H9 (cell line): ENCODE measurements around the gene TACR1. TPM values are rescaled to one million over a fixed set of nuclear protein-coding genes. Genes with fewer than 3 reads are reported as not detected.

ENCODE experiments used
- DNase-seq: peaks from one replicate; pipeline ENCODE4 v3.0.0-alpha.2; 2017
- H2AFZ ChIP-seq: one replicate; pipeline ENCODE4 v1.6.1; 2013; ENCODE audit warnings: mild to moderate bottlenecking, low read length, control low read depth, moderate library complexity
- H2AK5ac ChIP-seq: 2 replicates; pipeline ENCODE4 v1.6.1; 2013; ENCODE audit warnings: low read length, control low read depth, mixed read lengths; ENCODE audit not compliant: insufficient read length
- H2BK120ac ChIP-seq: one replicate; pipeline ENCODE4 v1.6.1; 2013; ENCODE audit warnings: low read depth, mild to moderate bottlenecking, low read length, control low read depth, inconsistent platforms; ENCODE audit not compliant: poor library complexity, severe bottlenecking
- H2BK12ac ChIP-seq: 2 replicates; pipeline ENCODE4 v1.6.1; 2013; ENCODE audit warnings: low read length, control low read depth, mixed read lengths, low read depth; ENCODE audit not compliant: insufficient read length
- H2BK15ac ChIP-seq: 2 replicates; pipeline ENCODE4 v1.6.1; 2013; ENCODE audit warnings: low read depth, low read length, control low read depth
- H2BK20ac ChIP-seq: one replicate; pipeline ENCODE4 v1.6.1; 2013; ENCODE audit warnings: low read depth, mild to moderate bottlenecking, low read length, control low read depth, inconsistent platforms; ENCODE audit not compliant: poor library complexity, severe bottlenecking
- H2BK5ac ChIP-seq: 2 replicates; pipeline ENCODE4 v1.6.1; 2013; ENCODE audit warnings: low read length, control low read depth, mixed read lengths; ENCODE audit not compliant: insufficient read length
- H3K14ac ChIP-seq: 2 replicates; pipeline ENCODE4 v1.6.1; 2013; ENCODE audit warnings: low read length, control low read depth; ENCODE audit not compliant: insufficient read depth
- H3K18ac ChIP-seq: 2 replicates; pipeline ENCODE4 v1.6.1; 2013; ENCODE audit warnings: low read depth, mild to moderate bottlenecking, mixed read lengths, low read length, control low read depth; ENCODE audit not compliant: insufficient read length
- H3K23ac ChIP-seq: 2 replicates; pipeline ENCODE4 v1.6.1; 2013; ENCODE audit warnings: low read length, control low read depth, mixed read lengths, low read depth; ENCODE audit not compliant: insufficient read length
- H3K23me2 ChIP-seq: 2 replicates; pipeline ENCODE4 v1.6.1; 2013; ENCODE audit warnings: low read depth, mild to moderate bottlenecking, mixed read lengths, low read length, control low read depth; ENCODE audit not compliant: insufficient read length, poor library complexity, severe bottlenecking
- H3K27ac ChIP-seq: 2 replicates; pipeline ENCODE4 v1.5.1; 2013; ENCODE audit warnings: low read length, control low read depth, mixed read lengths, low read depth; ENCODE audit not compliant: insufficient read length
- H3K27me3 ChIP-seq: 2 replicates; pipeline ENCODE4 v1.6.1; 2013; ENCODE audit warnings: low read length, control low read depth, inconsistent platforms; ENCODE audit not compliant: insufficient read depth
- H3K4ac ChIP-seq: 2 replicates; pipeline ENCODE4 v1.6.1; 2013; ENCODE audit warnings: low read depth, mild to moderate bottlenecking, control low read depth, inconsistent platforms, low read length, moderate library complexity
- H3K4me1 ChIP-seq: 2 replicates; pipeline ENCODE4 v1.6.1; 2013; ENCODE audit warnings: low read length, control low read depth, inconsistent platforms; ENCODE audit not compliant: insufficient read depth
- H3K4me2 ChIP-seq: 2 replicates; pipeline ENCODE4 v1.6.1; 2013; ENCODE audit warnings: low read length, control low read depth, mixed read lengths; ENCODE audit not compliant: insufficient read length, insufficient read depth
- H3K56ac ChIP-seq: 2 replicates; pipeline ENCODE4 v1.6.1; 2013; ENCODE audit warnings: low read depth, mild to moderate bottlenecking, mixed read lengths, low read length, control low read depth; ENCODE audit not compliant: insufficient read length
- H3K79me1 ChIP-seq: 2 replicates; pipeline ENCODE4 v1.6.1; 2013; ENCODE audit warnings: low read depth, mild to moderate bottlenecking, moderate library complexity, low read length, control low read depth, inconsistent platforms; ENCODE audit not compliant: insufficient read depth, poor library complexity, severe bottlenecking
- H3K79me2 ChIP-seq: 2 replicates; pipeline ENCODE4 v1.6.1; 2013; ENCODE audit warnings: low read length, control low read depth, inconsistent platforms; ENCODE audit not compliant: insufficient read depth
- H3K9ac ChIP-seq: 2 replicates; pipeline ENCODE4 v1.6.1; 2013; ENCODE audit warnings: low read length, control low read depth, mixed read lengths; ENCODE audit not compliant: insufficient read length; ENCODE audit errors: extremely low read depth
- H3K9me3 ChIP-seq: one replicate; pipeline ENCODE4 v1.6.1; 2013; ENCODE audit warnings: low read depth, low read length, inconsistent platforms; ENCODE audit not compliant: control insufficient read depth
- H3T11ph ChIP-seq: one replicate; pipeline ENCODE4 v1.6.1; 2013; ENCODE audit warnings: mild to moderate bottlenecking, low read length, control low read depth, inconsistent platforms
- H4K20me1 ChIP-seq: one replicate; pipeline ENCODE4 v1.6.1; 2013; ENCODE audit not compliant: control insufficient read depth, insufficient read length, insufficient read depth
- H4K5ac ChIP-seq: 2 replicates; pipeline ENCODE4 v1.6.1; 2013; ENCODE audit warnings: low read depth, mild to moderate bottlenecking, mixed read lengths, low read length, control low read depth; ENCODE audit not compliant: insufficient read length
- H4K8ac ChIP-seq: replicated peaks from 2 replicates; pipeline ENCODE4 v1.6.1; 2013; ENCODE audit warnings: low read length, control low read depth, mixed read lengths, low read depth; ENCODE audit not compliant: insufficient read length
- H4K91ac ChIP-seq: 2 replicates; pipeline ENCODE4 v1.6.1; 2013; ENCODE audit warnings: low read depth, mild to moderate bottlenecking, moderate library complexity, mixed read lengths, low read length, control low read depth; ENCODE audit not compliant: insufficient read length
- H3K27ac Mint-ChIP-seq, 3 experiments: 2 replicates in 2 of 3; 3 replicates in 1 of 3; pipeline ENCODE4 v1.8.0; 2020 to 2021; ENCODE audit warnings: mixed read lengths in 3 of 3, mild to moderate bottlenecking in 1 of 3, moderate library complexity in 1 of 3
- H3K27me3 Mint-ChIP-seq: 2 replicates; pipeline ENCODE4 v1.8.0; 2021; ENCODE audit warnings: low read depth, mild to moderate bottlenecking, moderate library complexity, mixed read lengths
- H3K36me3 Mint-ChIP-seq, 3 experiments: 2 replicates in 2 of 3; 3 replicates in 1 of 3; pipeline ENCODE4 v1.8.0; 2020 to 2021; ENCODE audit warnings: low read depth in 3 of 3, mixed read lengths in 3 of 3; ENCODE audit not compliant: insufficient read depth in 1 of 3
- H3K4me1 Mint-ChIP-seq, 2 experiments: 2 replicates each; pipeline ENCODE4 v1.8.0; 2020; ENCODE audit warnings: mixed read lengths in 2 of 2
- H3K4me3 Mint-ChIP-seq, 2 experiments: 2 replicates in 1 of 2; 3 replicates in 1 of 2; pipeline ENCODE4 v1.8.0; 2020 to 2021; ENCODE audit warnings: mild to moderate bottlenecking in 2 of 2, mixed read lengths in 2 of 2, moderate library complexity in 1 of 2
- H3K9me3 Mint-ChIP-seq, 2 experiments: 2 replicates in 1 of 2; 3 replicates in 1 of 2; pipeline ENCODE4 v1.8.0; 2020; ENCODE audit warnings: mild to moderate bottlenecking in 2 of 2, mixed read lengths in 2 of 2, moderate library complexity in 1 of 2
- CTCF ChIP-seq: fragments of 200-600 bp; sonication (generic); conservative IDR thresholded peaks from 3 replicates; pipeline ENCODE4 v1.8.0; 2021; ENCODE audit warnings: antibody characterized with exemption, mild to moderate bottlenecking
- WGBS: extraction: QIAGEN DNeasy Blood & Tissue Kit; methylation state at CpG from one replicate; pipeline ENCODE4 v1.1.7; 2013; ENCODE audit warnings: missing lambda C conversion rate, low lambda C conversion rate, mixed read lengths; ENCODE audit not compliant: insufficient read length; ENCODE audit errors: extremely low coverage; 5-methylcytosine and 5-hydroxymethylcytosine counted together
- total RNA-seq: library from RNA; stranded (reverse); gene quantifications from 2 replicates; pipeline ENCODE4 v1.2.1, GENCODE V29; 2021

TACR1 gene
- total RNA-seq, 1 experiment from 2014 or later = 1.4 TPM

GRCh38 chr2:75226617-75227016 is 27.3 kb upstream of the TACR1 start:
- no peak overlapping the region for H2AFZ ChIP-seq
- Mint-ChIP-seq H3K9me3 (peaks cover 0 to 2% of the 10 kb centered on the region in 2 experiments; a peak in 2 of 5 replicates), H3K27me3 (no peaks in the 10 kb centered on the region), H3K4me3 (no peak overlapping the region), H3K4me1 (peaks cover 15 to 22% of the 10 kb centered on the region in 2 experiments), H3K36me3 (peaks cover 0 to 4% (median 0%) of the 10 kb centered on the region in 3 experiments; a peak in 4 of 7 replicates), H3K27ac (no peak overlapping the region)
- H3K4me2 ChIP-seq = no peak overlapping the region
- H3K79me2 ChIP-seq = no peaks in the 10 kb centered on the region
- no peak overlapping the region for H4K8ac ChIP-seq
- TF ChIP-seq CTCF = no peak
- H2BK12ac ChIP-seq = no peak overlapping the region
- no peaks in the 10 kb centered on the region for H3K23me2 ChIP-seq
- no peak for DNase-seq
- no peak overlapping the region for H3T11ph ChIP-seq
- no peak overlapping the region for H3K4ac ChIP-seq
- H3K9ac ChIP-seq = no peak overlapping the region
- H3K18ac ChIP-seq = no peak overlapping the region
- WGBS = no CpG with 5 or more reads among the region's 3 CpGs
- H3K27ac ChIP-seq = no peak overlapping the region
- H3K14ac ChIP-seq = no peak overlapping the region
- no peak overlapping the region for H3K23ac ChIP-seq
- no peaks in the 10 kb centered on the region for H3K9me3 ChIP-seq
- H3K79me1 ChIP-seq = no peaks in the 10 kb centered on the region
- no peaks in the 10 kb centered on the region; the same call in 1 of the 2 replicates for H3K4me1 ChIP-seq
- no peak overlapping the region for H2BK120ac ChIP-seq
- no peaks in the 10 kb centered on the region for H4K20me1 ChIP-seq
- H2BK5ac ChIP-seq = no peak overlapping the region
- H4K91ac ChIP-seq = no peak overlapping the region
- H2AK5ac ChIP-seq = no peak overlapping the region
- no peak overlapping the region for H3K56ac ChIP-seq
- H3K27me3 ChIP-seq = no peaks in the 10 kb centered on the region; the same call in 1 of the 2 replicates
- no peak overlapping the region for H2BK15ac ChIP-seq
- H2BK20ac ChIP-seq = no peak overlapping the region
- no peak overlapping the region for H4K5ac ChIP-seq
